ENCODE results near the gene CCDC24.

GRCh38 chr1:43997295-43997999 lies 6.0 kb downstream of the CCDC24 start:
- TF ChIP-seq CTCF (IDR thresholded peaks at IDR 0.05): no peak
- TF ChIP-seq POLR2A (IDR thresholded peaks at IDR 0.05): no peak

All from ovary (tissue), 3 donors.